Activated CD4-positive, alpha-beta T cell treated with anti-CD3 and anti-CD28 coated beads, Interleukin-2, amount 10 ng/mL, durations not matched to agents 24 days and 14 days (primary cell): ENCODE results near the gene MEGF9. TPM values are rescaled to one million over a fixed set of nuclear protein-coding genes. Genes with fewer than 3 reads are reported as not detected.

Experiments used
- DNase-seq: peaks from one replicate; pipeline ENCODE4 v3.0.0; 2022
- H3K27ac Mint-ChIP-seq: one replicate; pipeline ENCODE4 v1.8.0; 2022; ENCODE audit warnings: mild to moderate bottlenecking, mixed read lengths
- H3K27me3 Mint-ChIP-seq: one replicate; pipeline ENCODE4 v1.8.0; 2022; ENCODE audit warnings: mixed read lengths
- H3K36me3 Mint-ChIP-seq: one replicate; pipeline ENCODE4 v1.8.0; 2022; ENCODE audit warnings: low read depth, mild to moderate bottlenecking, mixed read lengths
- H3K4me1 Mint-ChIP-seq: one replicate; pipeline ENCODE4 v1.8.0; 2021; ENCODE audit warnings: mixed read lengths
- H3K4me3 Mint-ChIP-seq: one replicate; pipeline ENCODE4 v1.8.0; 2022; ENCODE audit warnings: mild to moderate bottlenecking, moderate library complexity, mixed read lengths
- H3K9me3 Mint-ChIP-seq: one replicate; pipeline ENCODE4 v1.8.0; 2021; ENCODE audit warnings: mixed read lengths
- intact Hi-C: fragments of 100-400 bp; cut with micrococcal nuclease; formaldehyde crosslinking; loops from one replicate; pipeline ENCODE4 v1.15.1; 2023
- total RNA-seq: library from RNA; stranded (reverse); gene quantifications from 2 replicates; pipeline ENCODE4 v1.2.3, GENCODE V29; 2022

MEGF9 gene
- total RNA-seq, 1 donor from 2014 or later: 4.5 TPM

- Mint-ChIP-seq H3K4me1 (peaks cover 21% of the 10 kb centered on the region), H3K27me3 (no peaks in the 10 kb centered on the region), H3K4me3 (no peak overlapping the region), H3K27ac (no peak overlapping the region), H3K36me3 (peaks cover 2% of the 10 kb centered on the region), H3K9me3 (no peaks in the 10 kb centered on the region)
- DNase-seq: no peak
- intact Hi-C loops: no loop called here
Measured at GRCh38 chr9:120707170-120707569, 7.1 kb downstream of the MEGF9 start.

- no peaks in the 10 kb centered on the region for H3K9me3 Mint-ChIP-seq
- no peaks in the 10 kb centered on the region for H3K27me3 Mint-ChIP-seq
- no peak overlapping the region for H3K27ac Mint-ChIP-seq
- H3K36me3 Mint-ChIP-seq: peaks cover 2% of the 10 kb centered on the region
- intact Hi-C loops: no loop called here
- no peak overlapping the region for H3K4me3 Mint-ChIP-seq
- DNase-seq: no peak
- peaks cover 7% of the 10 kb centered on the region for H3K4me1 Mint-ChIP-seq
Measured at GRCh38 chr9:120705174-120705573, 9.1 kb downstream of the MEGF9 start.

- DNase-seq: no peak
- no peaks in the 10 kb centered on the region for H3K9me3 Mint-ChIP-seq
- H3K4me1 Mint-ChIP-seq: peaks cover 6% of the 10 kb centered on the region
- no peaks in the 10 kb centered on the region for H3K27me3 Mint-ChIP-seq
- peaks cover 2% of the 10 kb centered on the region for H3K36me3 Mint-ChIP-seq
- intact Hi-C loops: no loop called here
- no peak overlapping the region for H3K27ac Mint-ChIP-seq
- no peak overlapping the region for H3K4me3 Mint-ChIP-seq
Measured at GRCh38 chr9:120702075-120702474, 12.2 kb downstream of the MEGF9 start.

- Mint-ChIP-seq H3K27me3 (no peaks in the 10 kb centered on the region), H3K27ac (no peak overlapping the region), H3K9me3 (no peaks in the 10 kb centered on the region), H3K36me3 (peaks cover 2% of the 10 kb centered on the region), H3K4me1 (peaks cover 9% of the 10 kb centered on the region), H3K4me3 (no peak overlapping the region)
- no peak for DNase-seq
- intact Hi-C loops: no loop called here
Measured at GRCh38 chr9:120701248-120701647, 13.0 kb downstream of the MEGF9 start.

GRCh38 chr9:120698766-120699165, 15.5 kb downstream of the MEGF9 start:
- Mint-ChIP-seq H3K4me3 (no peak overlapping the region), H3K27me3 (no peaks in the 10 kb centered on the region), H3K9me3 (no peaks in the 10 kb centered on the region), H3K4me1 (peaks cover 19% of the 10 kb centered on the region), H3K27ac (no peak overlapping the region), H3K36me3 (no peaks in the 10 kb centered on the region)
- intact Hi-C loops: no loop called here
- DNase-seq: no peak

GRCh38 chr9:120697448-120697847, 16.8 kb downstream of the MEGF9 start:
- H3K36me3 Mint-ChIP-seq: no peaks in the 10 kb centered on the region
- no peak for DNase-seq
- no peaks in the 10 kb centered on the region for H3K27me3 Mint-ChIP-seq
- no peak overlapping the region for H3K27ac Mint-ChIP-seq
- H3K4me1 Mint-ChIP-seq: peaks cover 28% of the 10 kb centered on the region
- no peak overlapping the region for H3K4me3 Mint-ChIP-seq
- H3K9me3 Mint-ChIP-seq: no peaks in the 10 kb centered on the region
- intact Hi-C loops: no loop called here

GRCh38 chr9:120696551-120697230, 17.6 kb downstream of the MEGF9 start:
- H3K27ac Mint-ChIP-seq: no peak overlapping the region
- intact Hi-C loops: no loop called here
- DNase-seq: no peak
- H3K36me3 Mint-ChIP-seq: no peaks in the 10 kb centered on the region
- no peaks in the 10 kb centered on the region for H3K27me3 Mint-ChIP-seq
- H3K4me3 Mint-ChIP-seq: no peak overlapping the region
- H3K4me1 Mint-ChIP-seq: peaks cover 29% of the 10 kb centered on the region
- H3K9me3 Mint-ChIP-seq: no peaks in the 10 kb centered on the region

GRCh38 chr9:120694559-120694958, 19.7 kb downstream of the MEGF9 start:
- DNase-seq: peak; percentile 48
- H3K4me1 Mint-ChIP-seq: peaks cover 29% of the 10 kb centered on the region
- no peaks in the 10 kb centered on the region for H3K36me3 Mint-ChIP-seq
- H3K27me3 Mint-ChIP-seq: no peaks in the 10 kb centered on the region
- intact Hi-C loops: no loop called here
- H3K4me3 Mint-ChIP-seq: no peak overlapping the region
- H3K9me3 Mint-ChIP-seq: no peaks in the 10 kb centered on the region
- H3K27ac Mint-ChIP-seq: no peak overlapping the region

- H3K4me1 Mint-ChIP-seq: peaks cover 29% of the 10 kb centered on the region
- no peaks in the 10 kb centered on the region for H3K36me3 Mint-ChIP-seq
- H3K9me3 Mint-ChIP-seq: no peaks in the 10 kb centered on the region
- H3K4me3 Mint-ChIP-seq: no peak overlapping the region
- intact Hi-C loops: loop anchor here (2.0 kb wide), 1 partner anchor 19 kb away; no protein-coding TSS in a partner anchor
- H3K27ac Mint-ChIP-seq: peak overlapping the region; percentile 35
- DNase-seq: peak; percentile 3
- no peaks in the 10 kb centered on the region for H3K27me3 Mint-ChIP-seq
Measured at GRCh38 chr9:120693700-120694008, 20.6 kb downstream of the MEGF9 start.

GRCh38 chr9:120692901-120693699, 21.2 kb downstream of the MEGF9 start:
- H3K27me3 Mint-ChIP-seq: no peaks in the 10 kb centered on the region
- no peaks in the 10 kb centered on the region for H3K36me3 Mint-ChIP-seq
- H3K9me3 Mint-ChIP-seq: no peaks in the 10 kb centered on the region
- no peak overlapping the region for H3K27ac Mint-ChIP-seq
- no peak overlapping the region for H3K4me3 Mint-ChIP-seq
- peak; percentile 53 for DNase-seq
- intact Hi-C loops: loop anchor here (2.0 kb wide), 1 partner anchor 20 kb away; no protein-coding TSS in a partner anchor
- H3K4me1 Mint-ChIP-seq: peaks cover 29% of the 10 kb centered on the region

- H3K4me3 Mint-ChIP-seq: no peak overlapping the region
- intact Hi-C loops: no loop called here
- H3K36me3 Mint-ChIP-seq: peaks cover 2% of the 10 kb centered on the region
- no peaks in the 10 kb centered on the region for H3K9me3 Mint-ChIP-seq
- H3K27me3 Mint-ChIP-seq: no peaks in the 10 kb centered on the region
- peaks cover 23% of the 10 kb centered on the region for H3K4me1 Mint-ChIP-seq
- peak; percentile 15 for DNase-seq
- no peak overlapping the region for H3K27ac Mint-ChIP-seq
Measured at GRCh38 chr9:120690372-120690771, 23.9 kb downstream of the MEGF9 start.

GRCh38 chr9:120689860-120690259, 24.4 kb downstream of the MEGF9 start:
- H3K9me3 Mint-ChIP-seq: no peaks in the 10 kb centered on the region
- no peak overlapping the region for H3K27ac Mint-ChIP-seq
- peaks cover 20% of the 10 kb centered on the region for H3K4me1 Mint-ChIP-seq
- DNase-seq: no peak
- no peaks in the 10 kb centered on the region for H3K27me3 Mint-ChIP-seq
- no peak overlapping the region for H3K4me3 Mint-ChIP-seq
- H3K36me3 Mint-ChIP-seq: peaks cover 2% of the 10 kb centered on the region
- intact Hi-C loops: no loop called here

- intact Hi-C loops: no loop called here
- no peak overlapping the region for H3K27ac Mint-ChIP-seq
- peaks cover 2% of the 10 kb centered on the region for H3K36me3 Mint-ChIP-seq
- no peak overlapping the region for H3K4me3 Mint-ChIP-seq
- DNase-seq: no peak
- H3K9me3 Mint-ChIP-seq: no peaks in the 10 kb centered on the region
- no peaks in the 10 kb centered on the region for H3K27me3 Mint-ChIP-seq
- peaks cover 10% of the 10 kb centered on the region for H3K4me1 Mint-ChIP-seq
Measured at GRCh38 chr9:120688758-120689157, 25.5 kb downstream of the MEGF9 start.

- H3K4me1 Mint-ChIP-seq: no peaks in the 10 kb centered on the region
- intact Hi-C loops: no loop called here
- no peak overlapping the region for H3K27ac Mint-ChIP-seq
Measured at GRCh38 chr9:120683150-120683549, 31.1 kb downstream of the MEGF9 start.

More at GRCh38 chr9:120683150-120683549, 31.1 kb downstream of the MEGF9 start:
- no peaks in the 10 kb centered on the region for H3K27me3 Mint-ChIP-seq
- no peak overlapping the region for H3K4me3 Mint-ChIP-seq
- no peak for DNase-seq
- H3K9me3 Mint-ChIP-seq: no peaks in the 10 kb centered on the region
- H3K36me3 Mint-ChIP-seq: peaks cover 6% of the 10 kb centered on the region
